EL (cell line): ENCODE results near the gene CCDC97.
"Not testable (repeated sequence)": the region's sequence is repeated elsewhere in the genome, so short reads cannot be mapped to it uniquely, and the experiment has no call there.

ENCODE experiments used
- DNase-seq: peaks from one replicate; pipeline ENCODE4 v3.0.0-alpha.2; 2016

CCDC97 gene

GRCh38 chr19:41344162-41344561 is 34.2 kb downstream of the CCDC97 start:
- DNase-seq = no peak

GRCh38 chr19:41346916-41347315 is 36.9 kb downstream of the CCDC97 start:
- not testable (repeated sequence) for DNase-seq

DNA sequence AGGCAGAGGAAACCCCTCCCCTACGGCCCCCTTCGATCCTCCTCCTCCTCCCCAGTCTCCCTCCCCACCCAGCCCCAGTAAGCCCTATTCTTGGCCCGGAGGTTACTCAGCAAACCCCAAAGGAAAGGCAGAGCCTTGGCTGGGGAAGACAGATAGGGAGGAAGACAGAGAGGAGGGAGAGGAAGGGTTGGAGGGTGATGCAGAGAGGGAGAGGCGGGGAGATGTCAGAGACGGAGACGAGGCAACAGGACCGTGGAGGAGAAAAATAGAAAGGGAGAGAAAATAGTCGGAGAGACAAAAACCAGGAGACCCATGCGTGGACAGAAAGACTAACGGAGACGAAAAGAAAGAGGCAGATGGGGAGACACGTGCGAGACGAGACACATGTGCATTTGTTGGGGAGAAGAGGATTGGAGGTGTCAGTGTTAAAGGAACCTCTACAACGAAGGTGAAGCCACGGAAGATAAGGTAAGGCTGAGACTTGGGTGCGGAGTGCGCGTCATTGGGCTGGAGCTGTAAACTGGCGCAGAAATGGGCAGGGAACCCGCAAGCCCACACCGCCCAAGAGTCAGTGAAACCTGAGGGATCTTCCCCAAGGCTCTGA is 40.9 kb downstream of the CCDC97 start:
- DNase-seq = peak; percentile 34

DNA sequence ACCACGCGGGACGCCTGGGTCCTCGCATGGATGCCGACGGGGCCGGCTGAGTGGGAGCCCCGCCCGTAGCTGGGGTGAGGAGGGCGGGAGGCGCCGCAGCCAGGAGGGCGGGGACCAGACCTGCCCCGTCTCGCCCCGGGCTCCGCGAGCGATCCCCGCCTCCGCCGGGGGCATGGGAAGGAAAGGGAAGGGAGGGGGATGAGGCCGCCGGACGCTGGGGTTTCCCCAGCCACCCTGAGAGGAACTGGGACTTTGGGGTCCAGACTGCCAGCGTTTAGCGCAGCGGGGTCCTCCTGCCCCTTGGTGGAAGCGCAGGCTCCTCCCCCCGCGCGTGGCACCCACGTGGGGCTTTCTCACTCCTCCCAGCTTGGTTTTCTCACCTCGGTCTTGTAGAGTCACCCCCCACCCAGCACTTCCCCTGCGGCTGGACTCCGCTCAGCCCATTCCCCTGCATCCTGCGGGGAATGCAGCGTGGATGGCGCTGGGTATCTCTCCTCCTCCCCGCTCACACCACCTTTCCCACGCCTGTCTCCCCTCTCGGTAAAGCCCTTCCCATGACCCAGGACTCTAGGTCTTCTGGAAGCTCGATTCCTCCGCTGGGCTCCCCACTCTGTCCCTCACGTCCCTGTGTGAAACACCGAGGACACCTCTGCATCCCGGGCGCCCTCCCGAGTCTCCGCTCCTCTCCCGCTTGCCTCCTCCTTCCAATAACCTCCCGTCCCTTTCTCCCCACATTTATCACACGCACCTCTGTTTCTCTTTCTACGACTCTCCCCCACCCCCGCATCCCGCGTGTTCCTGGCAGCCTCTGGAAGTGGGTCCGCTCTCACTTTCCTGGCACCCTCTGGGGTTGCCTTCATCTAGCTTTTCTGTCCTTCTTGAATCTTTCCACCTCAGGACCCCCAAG is 41.6 kb downstream of the CCDC97 start:
- DNase-seq = peak; percentile 70

DNA sequence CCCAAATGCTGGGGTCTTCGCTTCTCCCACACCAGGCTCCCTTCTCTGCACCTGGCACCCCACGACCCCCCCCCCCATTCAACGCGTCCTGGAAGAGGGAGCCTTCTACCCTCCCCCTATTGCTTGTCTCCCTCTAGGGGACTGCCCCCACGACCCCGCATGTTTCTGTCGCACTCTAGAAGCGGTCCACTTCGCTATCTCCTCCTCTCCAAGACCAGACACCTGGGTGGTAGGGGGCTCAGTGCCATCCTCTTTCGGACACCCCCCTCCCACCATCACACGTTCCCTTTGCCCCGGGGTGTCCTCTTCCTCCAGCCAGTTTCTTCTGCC is 42.3 kb downstream of the CCDC97 start:
- DNase-seq = no peak

- peak; percentile 69 for DNase-seq
Measured at GRCh38 chr19:41352609-41353465, 42.9 kb downstream of the CCDC97 start.

DNA sequence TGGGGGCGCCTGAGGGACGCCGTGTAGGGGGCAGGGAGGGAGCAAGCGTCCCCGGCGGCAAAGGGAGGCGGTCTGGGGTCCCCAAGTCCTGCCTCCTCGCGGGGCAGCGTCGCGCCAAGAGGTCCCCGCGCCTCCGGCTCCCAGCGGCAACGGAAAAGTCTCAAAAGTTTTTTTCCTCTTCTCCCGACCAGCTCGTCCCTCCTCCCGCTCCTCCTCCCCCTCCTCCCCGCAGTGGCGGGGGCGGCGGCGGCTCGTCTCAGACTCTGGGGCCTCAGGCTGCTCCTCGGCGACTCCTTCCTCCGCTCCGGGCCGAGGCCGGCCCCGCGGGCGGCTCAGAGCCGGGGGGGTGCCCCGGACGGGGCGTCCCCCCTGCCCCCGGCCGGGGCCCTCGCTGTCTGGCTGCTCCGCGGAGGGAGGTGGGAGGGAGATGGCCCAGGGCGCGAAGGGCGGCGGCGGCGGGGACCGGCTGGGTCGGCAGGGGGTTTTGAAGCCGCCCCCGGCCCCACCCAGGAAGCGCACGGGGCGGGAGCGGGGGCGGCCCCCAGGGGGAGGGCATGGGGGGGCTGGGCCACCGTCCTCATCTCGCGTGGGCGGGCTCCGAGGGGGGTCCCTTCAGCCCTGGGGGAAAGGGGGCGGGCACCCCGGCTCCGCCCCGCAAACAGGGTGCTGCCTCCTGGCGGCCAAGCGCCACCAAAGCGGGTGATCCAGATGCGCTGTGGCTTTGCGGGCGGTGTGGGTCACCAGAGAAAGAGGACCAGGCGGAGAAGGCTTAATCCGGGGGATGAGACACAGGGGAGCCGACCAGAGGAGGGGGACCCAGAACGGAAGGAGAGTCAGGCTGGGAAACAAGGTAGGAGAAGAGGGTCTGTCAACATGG is 43.7 kb downstream of the CCDC97 start, which contains the start of gene TGFB1:
TGFB1 (minus strand) TSS at position 457 of the 877 bp plus-strand sequence. CDS start 878 bp downstream, outside the sequence.
- peak; percentile 90 for DNase-seq

- DNase-seq = no peak
Measured at GRCh38 chr19:41354343-41354953, 44.5 kb downstream of the CCDC97 start.

DNA sequence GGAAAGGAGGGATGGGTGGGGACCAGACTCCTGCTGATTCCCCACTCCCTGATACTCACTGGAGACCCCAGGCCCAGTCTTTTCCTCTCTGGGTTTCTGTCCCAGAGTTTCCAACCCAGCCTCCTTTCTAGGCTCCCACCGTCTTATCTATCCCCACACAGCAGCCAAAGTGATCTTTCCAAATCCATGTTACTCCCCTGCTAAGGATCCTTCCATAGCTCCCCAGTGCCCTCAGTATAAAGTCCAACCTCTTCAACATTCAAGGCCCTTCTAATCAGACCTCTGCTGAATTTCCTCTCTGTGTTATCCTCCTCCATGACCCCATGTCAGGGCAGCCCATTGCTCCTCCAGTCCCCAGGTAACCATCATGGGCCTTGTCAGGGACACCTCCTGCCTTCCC is 45.1 kb downstream of the CCDC97 start:
- DNase-seq = no peak

GRCh38 chr19:41355802-41356201 is 45.8 kb downstream of the CCDC97 start:
- no peak for DNase-seq

DNA sequence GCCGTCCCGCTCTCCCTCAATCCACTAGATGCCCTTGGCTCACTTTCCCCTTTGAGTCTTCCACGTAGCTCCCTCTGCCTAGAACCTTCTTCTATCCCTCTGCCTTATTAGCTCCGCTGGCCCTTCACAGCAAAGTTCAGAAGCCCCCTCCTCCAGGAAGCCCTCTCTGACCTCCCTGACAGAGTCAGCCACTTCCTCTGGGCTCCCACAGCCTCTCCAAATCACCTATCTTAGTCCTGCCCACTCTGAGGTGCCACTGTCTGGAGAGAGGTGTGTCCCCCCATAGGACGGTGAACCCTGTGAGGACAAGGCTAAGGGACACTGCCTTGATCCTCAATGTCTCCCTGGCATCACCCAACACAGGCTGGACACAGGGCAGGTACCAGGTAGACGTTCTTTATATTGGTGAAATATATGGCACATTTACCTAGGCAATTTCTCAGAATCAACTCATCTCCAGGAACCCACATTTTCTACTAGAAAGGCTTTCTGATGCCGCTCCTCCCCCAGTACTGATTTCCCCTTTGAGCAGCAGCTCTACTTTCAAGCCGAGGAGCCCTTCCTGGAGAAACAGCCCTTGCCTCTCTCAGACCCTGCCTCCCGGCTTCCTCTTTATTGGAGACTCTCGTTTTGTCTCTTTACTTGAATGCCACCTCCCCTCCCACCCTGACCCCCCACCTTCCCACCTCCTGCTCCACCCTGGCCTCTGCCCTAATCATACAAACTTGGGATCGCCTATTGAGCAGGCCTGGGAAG is 47.2 kb downstream of the CCDC97 start:
- DNase-seq = no peak

DNA sequence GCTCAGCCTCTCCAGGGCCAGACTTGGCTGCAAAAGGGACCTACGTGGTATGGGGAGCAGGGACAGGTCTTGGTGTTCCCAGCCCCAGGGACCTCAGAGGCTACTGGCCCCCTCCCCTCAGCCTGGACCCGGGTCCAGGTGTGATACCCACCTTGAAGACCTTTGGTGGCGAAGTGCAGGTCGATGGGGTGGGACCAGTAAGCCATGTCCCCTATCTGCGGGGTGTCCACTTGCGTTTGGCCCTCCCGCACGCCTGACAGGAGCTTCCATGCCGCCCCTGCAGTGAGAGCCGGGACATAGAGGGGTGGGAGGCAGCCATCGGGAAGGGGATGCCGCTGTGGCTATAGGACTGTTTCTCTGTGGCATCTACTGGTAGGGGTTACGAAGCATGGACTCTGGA is 47.8 kb downstream of the CCDC97 start:
- no peak for DNase-seq

DNA sequence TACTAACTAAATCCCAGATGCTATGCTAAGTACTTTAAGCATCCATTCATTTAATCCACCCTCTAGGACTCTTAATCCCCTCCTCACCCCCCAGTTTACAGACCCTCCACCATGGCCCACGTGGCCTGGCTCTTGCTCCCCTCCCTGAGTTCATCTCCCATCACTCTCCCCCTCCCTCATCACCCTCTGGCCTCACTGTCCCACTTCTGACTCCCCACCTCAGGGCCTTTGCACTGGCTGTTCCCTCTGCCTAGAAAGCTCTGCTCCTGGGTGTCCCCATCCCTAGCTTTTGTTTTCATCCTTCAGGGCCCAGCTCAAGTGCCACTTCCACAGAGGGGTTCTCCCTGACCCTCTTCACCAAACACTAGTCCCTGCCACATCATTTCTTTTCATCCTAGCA is 49.8 kb downstream of the CCDC97 start:
- DNase-seq = no peak

- no peak for DNase-seq
Measured at GRCh38 chr19:41362143-41362847, 52.3 kb downstream of the CCDC97 start.

GRCh38 chr19:41363371-41363752 is 53.4 kb downstream of the CCDC97 start:
- no peak for DNase-seq

GRCh38 chr19:41363753-41364523 is 54.0 kb downstream of the CCDC97 start, which contains the start of gene B9D2:
B9D2 (minus strand) TSS chr19:41364149; CDS start chr19:41363519, 630 bp downstream.
- DNase-seq = peak; percentile 98

DNA sequence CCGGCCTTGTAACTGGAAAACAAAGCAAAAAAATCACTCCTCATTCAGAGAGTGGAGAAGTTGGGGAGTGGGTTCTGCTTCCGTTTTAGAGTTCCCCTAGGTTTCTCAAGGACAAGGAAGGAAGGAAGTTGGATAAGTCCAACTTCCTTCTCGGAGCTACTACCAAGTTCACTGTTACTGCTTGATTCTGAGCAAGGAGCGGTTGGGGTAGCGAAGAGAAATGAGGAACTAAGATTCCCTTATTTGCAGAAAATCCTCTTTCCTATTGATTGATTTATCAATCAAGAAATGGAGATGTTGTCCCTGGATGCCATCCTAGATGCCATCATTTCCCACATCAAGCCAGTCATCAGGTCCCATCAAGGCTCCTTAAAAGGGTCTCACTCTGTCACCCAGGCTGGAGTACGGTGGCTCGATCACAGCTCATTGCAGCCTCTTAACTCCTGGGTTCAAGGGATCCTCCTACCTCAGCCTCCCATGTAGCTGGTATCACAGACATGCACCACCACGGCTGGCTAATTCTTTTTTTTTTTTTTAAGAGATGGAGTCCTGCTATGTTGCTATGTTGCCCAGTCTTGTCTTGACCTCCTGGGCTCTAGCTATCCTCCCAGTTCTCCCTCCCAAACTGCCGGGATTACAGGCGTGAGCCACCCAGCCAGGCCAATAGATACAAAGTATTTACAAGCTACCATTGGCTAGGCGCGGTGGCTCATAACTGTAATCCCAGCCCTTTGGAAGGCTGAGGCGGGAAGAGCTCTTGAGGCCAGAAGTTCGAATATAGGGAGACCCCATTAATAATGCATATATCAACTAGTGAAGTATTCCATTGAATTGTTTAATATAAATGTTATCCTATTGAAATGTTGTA is 54.8 kb downstream of the CCDC97 start:
- DNase-seq = no peak

GRCh38 chr19:41366089-41366488 is 56.1 kb downstream of the CCDC97 start:
- no peak for DNase-seq
